GM18951 (cell line): Measurements from ENCODE around the gene DYDC1.

ENCODE experiments used
- POLR2A ChIP-seq: IDR thresholded peaks from 4 replicates; pipeline ENCODE4 v1.6.1; 2011; ENCODE audit warnings: mild to moderate bottlenecking; ENCODE audit not compliant: insufficient read length, insufficient read depth; ENCODE audit errors: extremely low read depth
- in situ Hi-C: fragments of 300-500 bp; cut with MboI; formaldehyde crosslinking; loops from one replicate; pipeline ENCODE4 v1.12.0; 2022; ENCODE audit warnings: low sequenced_read_pairs, mixed read lengths, inconsistent platforms; ENCODE audit not compliant: unreplicated experiment

The DYDC1 gene

DNA sequence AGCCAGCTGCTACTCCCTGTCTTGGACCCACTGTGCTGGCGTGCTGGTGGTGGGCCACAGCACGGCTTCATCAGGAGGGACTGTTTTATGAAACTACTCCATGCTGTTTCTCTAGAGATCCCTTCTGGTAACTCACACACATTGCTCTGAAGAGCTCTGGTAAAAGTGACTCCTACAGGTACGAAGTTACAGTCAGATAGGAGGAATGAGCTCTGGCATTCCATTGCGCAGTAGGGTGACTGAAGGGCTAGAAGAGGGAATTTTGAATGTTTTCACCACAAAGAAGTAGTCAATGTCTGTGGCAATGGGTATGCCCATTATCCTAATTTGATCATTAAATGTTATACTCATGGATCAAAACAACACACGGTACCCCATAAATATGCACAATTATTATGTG lies 67.7 kb downstream of the DYDC1 start:
- in situ Hi-C loops, result no loop called here
- TF ChIP-seq POLR2A, result no peak
